ENCODE results near the gene AFM. TPM values are rescaled to one million over a fixed set of nuclear protein-coding genes. Genes with fewer than 3 reads are reported as not detected.

Gene AFM
- total and polyA plus RNA-seq, 2 of the 13 experiments (the other 11 are each of a cell fraction or from before 2014, with no cell fraction given), result 0.13 to 1.8 TPM

- no peak for TF ChIP-seq ZNF136 (CRISPR knock-in tag; IDR thresholded peaks at IDR 0.05; ENCODE audit: low read depth)
- no peak for TF ChIP-seq ZNF709 (CRISPR knock-in tag; IDR thresholded peaks at IDR 0.05)
- TF ChIP-seq NR2F6 (IDR thresholded peaks at IDR 0.05), result no peak
- TF ChIP-seq NR2F6 (CRISPR knock-in tag; IDR thresholded peaks at IDR 0.05), result no peak
- no peak for TF ChIP-seq ZNF296 (CRISPR knock-in tag; conservative IDR thresholded peaks at IDR 0.05)
- no peak; the same call in 1 of the 2 replicates for TF ChIP-seq PPARG (CRISPR knock-in tag; conservative IDR thresholded peaks at IDR 0.05)
- no peak for TF ChIP-seq KLF16 (CRISPR knock-in tag; IDR thresholded peaks at IDR 0.05)
- no peak for TF ChIP-seq KDM6A (CRISPR knock-in tag; IDR thresholded peaks at IDR 0.05; ENCODE audit: low read depth)
- no peak for TF ChIP-seq HNRNPK (IDR thresholded peaks at IDR 0.05; ENCODE audit: low read depth, low read length, poor library complexity, severe bottlenecking)
- no peak for TF ChIP-seq HES4 (CRISPR knock-in tag; IDR thresholded peaks at IDR 0.05; ENCODE audit: borderline replicate concordance)
- TF ChIP-seq SP5 (CRISPR knock-in tag; IDR thresholded peaks at IDR 0.05; ENCODE audit: borderline replicate concordance, low read depth), result no peak
- no peak for TF ChIP-seq ZNF441 (CRISPR knock-in tag; IDR thresholded peaks at IDR 0.05; ENCODE audit: borderline replicate concordance)
- TF ChIP-seq ZNF746 (CRISPR knock-in tag; IDR thresholded peaks at IDR 0.05), result no peak
- no peak for TF ChIP-seq LCORL (IDR thresholded peaks at IDR 0.05)
- no peak for TF ChIP-seq LCORL (CRISPR knock-in tag; IDR thresholded peaks at IDR 0.05)
- TF ChIP-seq ZBTB39 (CRISPR knock-in tag; IDR thresholded peaks at IDR 0.05), result no peak
- no peak for TF ChIP-seq MAZ (IDR thresholded peaks at IDR 0.05; ENCODE audit: borderline replicate concordance, low read depth, low read length)
- no peak for TF ChIP-seq MAZ (CRISPR knock-in tag; IDR thresholded peaks at IDR 0.05; ENCODE audit: low read depth)
- TF ChIP-seq PHF5A (CRISPR knock-in tag; IDR thresholded peaks at IDR 0.05; ENCODE audit: low read depth, unreplicated experiment), result no peak
- no peak for TF ChIP-seq FOXO4 (CRISPR knock-in tag; conservative IDR thresholded peaks at IDR 0.05)
- TF ChIP-seq ZNF576 (CRISPR knock-in tag; IDR thresholded peaks at IDR 0.05), result no peak
- no peak for TF ChIP-seq TEF (CRISPR knock-in tag; IDR thresholded peaks at IDR 0.05)
- no peak for TF ChIP-seq ZNF292 (CRISPR knock-in tag; IDR thresholded peaks at IDR 0.05; ENCODE audit: borderline replicate concordance, low read depth)
- no peak for TF ChIP-seq CREBL2 (CRISPR knock-in tag; IDR thresholded peaks at IDR 0.05; ENCODE audit: borderline replicate concordance)
- TF ChIP-seq DNMT1 (CRISPR knock-in tag; IDR thresholded peaks at IDR 0.05), result no peak
- no peak for TF ChIP-seq ZKSCAN8 (CRISPR knock-in tag; IDR thresholded peaks at IDR 0.05; ENCODE audit: borderline replicate concordance)
- TF ChIP-seq AKAP8 (CRISPR knock-in tag; IDR thresholded peaks at IDR 0.05), result no peak
Observed at GRCh38 chr4:73435984-73436383, 45.6 kb upstream of the AFM start, which contains the start of gene AFP (continued).
